SJSA1 (cell line): Measurements from ENCODE around the gene CAMK4. TPM values are rescaled to one million over a fixed set of nuclear protein-coding genes. Genes with fewer than 3 reads are reported as not detected.
"Not testable (repeated sequence)": the region's sequence is repeated elsewhere in the genome, so short reads cannot be mapped to it uniquely, and the experiment has no call there.

Experiments
- DNase-seq, 2 experiments: peaks; one replicate each; pipeline ENCODE4 v3.0.0-alpha.2; 2015 to 2020; ENCODE audit warnings: low spot score in 2 of 2, low read depth in 1 of 2
- H3K27ac ChIP-seq: fragments of 250-450 bp; sonication (Bioruptor Pico); 2 replicates; pipeline ENCODE4 v1.5.1; 2020; ENCODE audit warnings: mild to moderate bottlenecking, moderate library complexity
- H3K27me3 ChIP-seq: fragments of 250-450 bp; sonication (Bioruptor Pico); replicated peaks from 2 replicates; pipeline ENCODE4 v1.5.1; 2020; ENCODE audit warnings: mild to moderate bottlenecking, moderate library complexity
- H3K36me3 ChIP-seq: fragments of 250-450 bp; sonication (Bioruptor Pico); 2 replicates; pipeline ENCODE4 v1.5.1; 2020; ENCODE audit warnings: mild to moderate bottlenecking
- H3K4me1 ChIP-seq: fragments of 250-450 bp; sonication (Bioruptor Pico); replicated peaks from 2 replicates; pipeline ENCODE4 v1.6.1; 2021; ENCODE audit warnings: mild to moderate bottlenecking
- H3K4me3 ChIP-seq: fragments of 250-450 bp; sonication (Bioruptor Pico); 2 replicates; pipeline ENCODE4 v1.5.1; 2020; ENCODE audit warnings: mild to moderate bottlenecking
- H3K9me3 ChIP-seq: fragments of 250-450 bp; sonication (Bioruptor Pico); replicated peaks from 2 replicates; pipeline ENCODE4 v1.5.1; 2020; ENCODE audit warnings: mild to moderate bottlenecking
- total RNA-seq: library from RNA; depleted of rRNA; stranded (reverse); fragments of >200 nt; shearing (Covaris generic); gene quantifications from 2 replicates; pipeline ENCODE4 v1.2.3, GENCODE V29; 2014

The CAMK4 gene
- total RNA-seq, 1 experiment from 2014 or later, result 3.6 TPM

DNA sequence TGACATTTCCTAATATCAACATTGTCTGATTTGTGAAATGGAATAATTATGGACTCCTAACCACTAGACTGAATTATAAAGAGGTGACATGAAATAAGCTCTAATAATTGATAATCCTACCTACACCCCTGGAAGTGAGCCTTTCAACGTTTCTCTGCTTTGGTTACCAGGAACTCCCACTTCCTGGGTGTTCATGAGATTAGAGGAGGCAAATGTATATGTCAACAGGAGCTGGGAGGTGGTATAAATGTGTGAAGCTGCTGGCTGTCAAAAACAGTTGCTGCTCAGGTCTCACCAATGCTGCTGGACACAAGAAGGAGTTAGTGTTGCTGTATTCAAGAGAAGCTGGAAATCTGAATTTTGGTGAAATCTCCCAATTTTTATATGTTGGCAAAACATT lies 96.8 kb downstream of the CAMK4 start:
- H3K4me1 ChIP-seq, result no peaks in the 10 kb centered on the region
- H3K36me3 ChIP-seq, result no peaks in the 10 kb centered on the region
- no peak overlapping the region for H3K4me3 ChIP-seq
- H3K9me3 ChIP-seq, result no peaks in the 10 kb centered on the region
- no peaks in the 10 kb centered on the region for H3K27me3 ChIP-seq
- no peak for DNase-seq
- H3K27ac ChIP-seq, result no peak overlapping the region

DNA sequence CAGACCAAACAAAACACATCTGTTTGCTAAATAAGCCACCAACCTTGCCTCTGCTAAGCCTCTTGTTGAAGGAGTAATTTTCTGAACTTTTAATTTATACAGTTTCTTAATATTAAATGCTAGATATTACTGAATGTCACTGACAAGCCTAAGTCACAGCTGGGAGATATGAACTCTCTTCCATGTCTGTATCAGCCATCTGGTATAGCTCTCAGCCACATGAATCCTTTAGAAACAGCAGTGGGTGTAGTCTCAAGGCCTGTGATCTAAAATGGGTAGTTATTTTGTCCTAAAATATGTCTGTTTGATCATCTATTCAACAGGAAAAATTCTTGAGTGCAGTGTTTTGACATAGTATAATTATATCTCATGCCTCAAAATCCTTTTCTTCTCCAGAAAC lies 97.2 kb downstream of the CAMK4 start:
- H3K4me3 ChIP-seq, result no peak overlapping the region
- no peaks in the 10 kb centered on the region for H3K27me3 ChIP-seq
- no peak overlapping the region for H3K27ac ChIP-seq
- no peak for DNase-seq
- H3K9me3 ChIP-seq, result no peaks in the 10 kb centered on the region
- no peaks in the 10 kb centered on the region for H3K4me1 ChIP-seq
- no peaks in the 10 kb centered on the region for H3K36me3 ChIP-seq

DNA sequence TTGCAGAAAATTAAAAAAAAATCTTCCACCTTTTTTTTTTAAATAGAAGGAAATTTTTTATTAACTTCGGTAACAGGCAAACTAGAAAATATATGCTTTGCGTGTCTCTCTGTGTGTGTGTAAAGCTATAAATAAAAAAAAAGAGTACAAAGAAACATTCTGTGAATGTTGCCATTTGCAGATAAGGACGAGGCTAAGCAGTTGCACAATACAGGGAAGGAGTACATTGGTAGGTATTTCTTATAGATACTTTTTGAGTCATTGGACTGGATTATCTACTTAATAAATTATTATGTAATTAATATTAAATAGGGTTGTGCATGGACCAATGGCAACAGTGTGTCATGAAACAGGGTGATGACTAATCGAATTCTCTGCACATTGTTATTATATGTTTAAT lies 102.4 kb downstream of the CAMK4 start:
- Histone ChIP-seq H3K27ac (no peak overlapping the region), H3K9me3 (no peaks in the 10 kb centered on the region), H3K4me1 (no peaks in the 10 kb centered on the region), H3K4me3 (no peak overlapping the region), H3K27me3 (no peaks in the 10 kb centered on the region), H3K36me3 (no peaks in the 10 kb centered on the region)
- no peak for DNase-seq

DNA sequence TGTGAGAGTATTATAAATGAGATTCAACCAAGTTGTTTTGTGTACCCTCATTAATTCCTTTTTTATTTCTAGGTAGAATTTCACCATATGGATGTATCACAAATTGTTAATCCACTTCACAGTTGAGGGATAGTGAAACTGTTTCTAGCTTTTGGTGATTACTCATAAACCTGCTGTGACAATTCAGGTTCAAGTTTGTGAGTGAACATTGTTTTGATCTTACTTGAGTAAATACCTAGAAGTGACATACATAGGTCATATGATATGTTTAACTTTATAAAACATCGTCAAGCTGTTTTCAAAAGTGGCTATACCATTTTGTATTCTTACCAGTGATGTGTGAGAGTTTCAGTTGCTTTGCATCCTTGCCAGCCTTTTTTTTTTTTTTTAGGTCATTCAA lies 112.9 kb downstream of the CAMK4 start:
- Histone ChIP-seq H3K36me3 (no peaks in the 10 kb centered on the region), H3K27ac (no peak overlapping the region), H3K9me3 (0 out of 2 replicates have a peak, but pooled peaks cover 3% of the 10 kb centered on the region), H3K27me3 (no peaks in the 10 kb centered on the region), H3K4me3 (no peak overlapping the region), H3K4me1 (no peaks in the 10 kb centered on the region)
- no peak for DNase-seq

DNA sequence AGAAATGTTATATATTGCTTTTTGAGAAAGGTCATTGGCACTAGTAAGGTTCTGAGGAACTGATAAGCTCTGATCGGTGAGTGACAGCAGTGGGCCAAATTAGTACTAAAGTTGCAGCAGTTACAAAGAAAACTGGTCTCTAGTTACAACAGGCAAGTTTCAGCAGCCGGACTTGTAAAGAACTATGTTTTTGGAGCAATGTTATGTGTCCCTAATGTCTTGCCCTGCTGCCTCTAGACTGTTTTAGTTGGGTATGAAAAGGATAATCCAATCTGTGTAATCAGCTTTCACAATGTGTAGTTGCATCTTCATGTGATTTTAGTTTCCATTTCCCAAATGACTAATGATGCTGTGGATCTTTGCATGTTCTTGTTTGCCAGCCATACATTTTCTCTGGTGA lies 113.5 kb downstream of the CAMK4 start:
- Histone ChIP-seq H3K36me3 (no peaks in the 10 kb centered on the region), H3K4me1 (no peaks in the 10 kb centered on the region), H3K4me3 (no peak overlapping the region), H3K27me3 (no peaks in the 10 kb centered on the region), H3K27ac (no peak overlapping the region), H3K9me3 (no peaks in the 10 kb centered on the region)
- DNase-seq, result no peak

DNA sequence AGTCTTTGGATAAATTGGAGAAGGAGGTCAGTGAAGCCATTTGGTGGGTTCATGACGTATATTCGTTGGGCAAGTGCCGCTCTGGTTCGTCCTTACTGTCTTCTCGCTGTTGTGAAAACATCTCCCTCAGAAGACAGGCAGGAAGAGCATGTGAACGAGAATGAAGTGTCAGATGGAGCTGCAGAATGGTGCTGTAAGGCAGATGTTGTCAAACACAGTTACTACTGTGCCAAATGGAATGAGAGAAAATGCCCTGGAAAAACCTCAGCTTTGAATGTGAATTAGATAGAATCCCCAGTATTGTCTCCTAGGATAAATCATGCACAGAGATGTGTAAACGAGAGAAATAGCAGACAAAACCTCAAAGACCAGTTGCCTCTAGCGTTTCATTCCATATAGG lies 121.5 kb downstream of the CAMK4 start:
- H3K27ac ChIP-seq, result no peak overlapping the region
- no peaks in the 10 kb centered on the region; the same call in 1 of the 2 replicates for H3K27me3 ChIP-seq
- H3K36me3 ChIP-seq, result no peaks in the 10 kb centered on the region
- no peak overlapping the region for H3K4me3 ChIP-seq
- H3K4me1 ChIP-seq, result no peaks in the 10 kb centered on the region
- H3K9me3 ChIP-seq, result no peaks in the 10 kb centered on the region
- no peak for DNase-seq

DNA sequence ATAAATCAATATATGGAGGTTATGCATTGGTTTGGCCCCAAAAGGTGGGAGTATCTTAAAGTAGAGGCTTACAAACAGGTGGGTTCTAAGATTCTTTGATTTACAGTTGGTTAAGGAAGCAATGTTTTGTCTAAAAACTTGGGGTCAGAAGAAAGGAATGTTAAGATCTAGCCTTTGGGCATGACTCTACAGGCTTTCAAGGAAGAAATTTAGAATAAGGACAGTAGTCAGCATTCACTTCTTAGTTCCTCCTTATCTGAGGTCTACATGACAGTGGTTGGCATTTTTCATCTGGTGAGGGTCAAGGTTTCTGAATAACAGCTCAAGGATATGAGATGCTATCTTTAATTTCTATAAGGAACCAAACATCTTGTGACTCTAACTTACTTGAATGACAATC lies 122.8 kb downstream of the CAMK4 start:
- Histone ChIP-seq H3K9me3 (no peaks in the 10 kb centered on the region), H3K4me3 (no peak overlapping the region), H3K27ac (no peak overlapping the region), H3K4me1 (no peaks in the 10 kb centered on the region), H3K27me3 (no peaks in the 10 kb centered on the region; the same call in 1 of the 2 replicates), H3K36me3 (no peaks in the 10 kb centered on the region)
- DNase-seq, result no peak

DNA sequence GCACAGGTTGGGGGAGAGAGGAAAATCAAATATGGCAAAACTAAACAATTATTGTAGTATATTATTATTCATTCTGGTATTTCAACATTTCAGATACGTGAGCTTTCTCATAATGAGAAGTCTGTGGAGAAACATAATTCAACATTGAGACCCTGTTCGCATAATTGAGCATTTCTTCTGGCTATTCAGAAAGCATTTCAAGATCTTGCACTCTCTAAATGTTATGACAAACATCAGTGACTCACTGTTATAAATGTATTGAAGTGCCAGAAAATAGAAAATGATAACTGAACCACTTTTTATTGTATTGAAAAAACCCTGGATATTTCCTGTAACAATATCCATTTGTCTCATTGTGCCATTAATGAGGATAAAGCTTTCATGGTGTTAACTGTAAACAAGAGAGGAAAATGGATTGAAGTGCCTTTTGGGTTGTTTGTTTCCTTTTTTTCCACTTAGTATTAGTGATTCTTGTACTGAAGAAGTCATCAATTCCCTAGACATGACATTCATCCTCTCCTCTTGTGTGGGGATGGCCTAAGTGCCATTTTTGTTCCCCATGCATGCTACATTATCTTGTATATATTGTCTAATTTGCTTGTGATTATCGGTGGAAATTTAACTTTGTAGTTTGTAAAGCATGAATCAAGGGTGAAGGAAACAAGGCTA lies 124.6 kb downstream of the CAMK4 start:
- no peaks in the 10 kb centered on the region for H3K36me3 ChIP-seq
- H3K4me3 ChIP-seq, result no peak overlapping the region
- no peak overlapping the region for H3K27ac ChIP-seq
- H3K9me3 ChIP-seq, result no peaks in the 10 kb centered on the region
- no peaks in the 10 kb centered on the region; the same call in 1 of the 2 replicates for H3K27me3 ChIP-seq
- no peaks in the 10 kb centered on the region for H3K4me1 ChIP-seq
- no peak for DNase-seq

DNA sequence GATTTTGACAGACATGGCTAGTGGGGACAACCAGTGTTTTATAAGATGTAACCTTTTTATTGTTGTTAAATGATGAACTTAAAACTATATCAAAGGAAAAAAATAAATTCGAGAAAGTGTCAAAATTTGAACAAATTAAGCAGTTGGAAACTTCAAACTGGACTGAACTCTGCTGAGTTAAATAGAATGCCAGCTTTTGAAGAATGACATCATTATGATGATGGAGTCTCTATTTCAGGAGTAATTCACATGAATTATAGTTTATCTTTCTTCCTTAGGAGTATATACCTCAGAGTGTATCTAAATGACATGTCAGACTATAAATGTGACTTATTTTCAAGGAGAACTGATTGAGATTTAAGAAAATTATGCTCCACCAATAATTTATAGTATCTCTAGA lies 125.2 kb downstream of the CAMK4 start:
- Histone ChIP-seq H3K9me3 (no peaks in the 10 kb centered on the region), H3K4me3 (no peak overlapping the region), H3K27me3 (no peaks in the 10 kb centered on the region; the same call in 1 of the 2 replicates), H3K4me1 (no peaks in the 10 kb centered on the region), H3K27ac (no peak overlapping the region), H3K36me3 (no peaks in the 10 kb centered on the region)
- DNase-seq, result no peak

DNA sequence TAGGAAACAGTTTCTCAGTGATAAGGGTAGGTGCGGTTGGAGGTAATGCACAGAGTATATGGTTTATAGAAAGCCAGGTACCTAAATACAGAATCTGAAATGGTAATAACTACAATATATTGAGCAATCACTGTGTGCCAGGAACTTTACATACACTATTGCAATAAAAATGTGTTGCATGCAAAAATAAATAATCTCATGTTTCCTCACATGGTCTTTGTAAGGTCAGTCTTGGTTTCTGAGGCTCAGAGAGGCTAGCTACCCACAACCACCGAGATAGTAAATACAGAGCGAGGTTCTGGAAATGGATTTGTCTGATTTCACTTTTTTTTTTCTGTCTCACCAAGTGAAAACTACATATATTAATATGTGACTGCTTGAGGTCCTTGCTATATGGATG lies 128.9 kb downstream of the CAMK4 start:
- Histone ChIP-seq H3K9me3 (no peaks in the 10 kb centered on the region), H3K4me3 (no peak overlapping the region), H3K4me1 (no peaks in the 10 kb centered on the region), H3K36me3 (no peaks in the 10 kb centered on the region), H3K27ac (no peak overlapping the region), H3K27me3 (no peaks in the 10 kb centered on the region)
- no peak for DNase-seq

DNA sequence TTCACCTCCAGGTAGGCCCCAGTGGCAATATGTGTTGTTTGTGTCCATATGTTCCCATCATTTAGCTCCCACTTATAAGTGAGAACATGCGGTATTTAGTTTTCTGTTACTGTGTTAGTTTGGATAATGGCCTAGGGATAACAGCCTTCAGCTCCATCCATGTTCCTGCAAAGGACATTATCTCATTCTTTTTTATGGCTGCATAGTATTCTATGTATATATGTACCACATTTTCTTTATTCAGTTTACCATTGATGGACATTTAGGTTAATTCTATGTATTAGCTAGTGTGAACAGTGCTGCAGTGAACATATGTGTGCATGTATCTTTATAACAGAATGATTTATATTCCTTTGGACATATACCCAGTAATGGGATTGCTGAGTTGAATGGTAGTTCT lies 134.5 kb downstream of the CAMK4 start:
- H3K9me3 ChIP-seq, H3K36me3 ChIP-seq, H3K27ac ChIP-seq, H3K4me3 ChIP-seq, H3K27me3 ChIP-seq, H3K4me1 ChIP-seq, DNase-seq: not testable (repeated sequence)

DNA sequence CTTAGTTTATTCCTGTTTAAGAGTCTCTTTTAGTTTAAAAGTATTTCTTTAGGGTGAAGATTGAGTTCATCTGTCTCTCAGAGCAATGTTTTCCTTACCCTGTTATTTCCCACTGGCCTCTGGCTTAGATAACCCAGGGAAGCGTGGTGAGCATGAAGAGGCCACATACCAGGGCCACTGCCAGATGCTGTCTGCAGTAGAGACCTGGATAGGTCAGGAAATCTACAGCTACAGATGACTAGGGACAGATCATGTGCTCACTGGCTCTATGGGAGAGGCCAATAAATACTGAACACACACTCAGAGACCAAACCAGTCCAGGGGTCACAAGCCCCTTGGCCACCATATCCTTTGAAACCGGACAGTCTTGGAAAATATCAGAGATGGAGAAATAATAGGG lies 136.0 kb downstream of the CAMK4 start:
- Histone ChIP-seq H3K27me3 (no peaks in the 10 kb centered on the region), H3K4me1 (no peaks in the 10 kb centered on the region), H3K27ac (no peak overlapping the region), H3K9me3 (no peaks in the 10 kb centered on the region), H3K36me3 (no peaks in the 10 kb centered on the region), H3K4me3 (no peak overlapping the region)
- no peak for DNase-seq

DNA sequence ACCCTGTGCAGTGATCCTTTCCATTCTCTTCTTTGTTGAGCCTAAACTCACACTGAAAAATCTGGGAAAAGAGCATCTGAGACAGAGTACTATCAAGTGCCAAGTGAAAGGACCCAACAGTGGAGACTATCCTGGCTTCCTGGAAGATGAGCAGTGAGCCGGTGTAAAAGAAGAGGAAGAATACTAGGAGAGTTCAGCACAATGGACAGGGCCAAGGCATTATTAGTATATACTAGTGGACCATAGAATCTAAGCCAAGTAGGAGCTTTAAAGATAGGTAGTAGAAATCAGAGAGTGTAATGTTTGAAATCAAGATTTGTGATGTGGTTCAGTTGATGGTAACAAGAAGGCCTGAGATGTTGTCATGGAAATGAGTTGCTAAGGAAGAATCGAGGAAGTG lies 140.8 kb downstream of the CAMK4 start:
- Histone ChIP-seq H3K4me3 (no peak overlapping the region), H3K27ac (no peak overlapping the region), H3K27me3 (no peaks in the 10 kb centered on the region), H3K4me1 (no peaks in the 10 kb centered on the region), H3K36me3 (no peaks in the 10 kb centered on the region), H3K9me3 (no peaks in the 10 kb centered on the region)
- DNase-seq, result no peak

DNA sequence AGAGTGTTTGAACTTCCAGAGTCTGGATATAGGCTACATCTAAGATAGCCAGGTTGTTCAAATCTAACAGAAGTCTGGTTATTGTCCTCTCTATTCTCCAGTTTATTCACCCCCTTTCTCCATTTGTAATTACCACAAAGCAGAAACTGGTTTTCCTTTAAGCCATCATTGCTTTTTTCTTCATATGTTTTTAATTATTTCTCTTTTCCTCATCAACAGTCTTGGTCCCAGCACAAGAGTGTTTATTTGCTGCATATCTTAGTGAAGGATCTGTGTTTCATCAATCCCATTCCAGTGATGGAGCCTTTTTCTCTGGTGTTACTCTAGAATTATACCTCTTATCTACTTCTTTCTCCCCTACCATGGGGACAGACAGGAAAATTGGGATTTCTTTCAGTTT lies 142.2 kb downstream of the CAMK4 start:
- Histone ChIP-seq H3K4me1 (no peaks in the 10 kb centered on the region), H3K27me3 (no peaks in the 10 kb centered on the region), H3K27ac (no peak overlapping the region), H3K36me3 (no peaks in the 10 kb centered on the region), H3K4me3 (no peak overlapping the region), H3K9me3 (no peaks in the 10 kb centered on the region)
- DNase-seq, result no peak

DNA sequence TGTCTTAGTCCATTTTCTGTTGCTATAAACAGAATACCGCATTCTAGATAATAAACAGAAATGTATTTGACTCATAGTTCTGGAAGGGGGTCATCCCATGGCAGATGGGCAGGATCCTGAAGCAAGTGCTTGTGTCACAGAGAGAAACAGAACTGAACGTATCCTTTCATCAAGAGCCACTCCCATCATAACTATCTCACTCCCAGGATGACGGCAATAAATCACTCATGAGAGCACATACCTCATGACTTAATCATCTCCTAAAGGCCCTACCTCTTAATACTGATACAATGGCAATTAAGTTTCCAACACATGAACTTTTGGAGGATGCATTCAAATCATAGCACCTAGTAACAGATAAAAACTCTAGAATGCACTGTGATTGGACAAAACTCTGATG lies 142.9 kb downstream of the CAMK4 start:
- no peak for DNase-seq
- H3K27me3 ChIP-seq, result no peaks in the 10 kb centered on the region

More for the DNA sequence above, 142.9 kb downstream of the CAMK4 start:
- Histone ChIP-seq H3K27ac (no peak overlapping the region), H3K4me3 (no peak overlapping the region), H3K36me3 (no peaks in the 10 kb centered on the region), H3K4me1 (no peaks in the 10 kb centered on the region), H3K9me3 (no peaks in the 10 kb centered on the region)
